H54 (cell line): ENCODE data around the gene FCHSD2.
"Not testable (repeated sequence)": the region's sequence is repeated elsewhere in the genome, so short reads cannot be mapped to it uniquely, and the experiment has no call there.

Experiments
- DNase-seq: peaks from one replicate; pipeline ENCODE4 v3.0.0; 2011; ENCODE audit warnings: low spot score, mixed read lengths; ENCODE audit not compliant: insufficient read length
- FAIRE-seq: peaks from 3 replicates; lab custom pipeline; 2011; peaks lifted over from hg19 to GRCh38; lab: Jason Lieb, UNC
- POLR2A ChIP-seq: IDR thresholded peaks from 2 replicates; pipeline ENCODE4 v1.6.1; 2011; ENCODE audit warnings: low read depth, mild to moderate bottlenecking, low read length

The FCHSD2 gene

DNA sequence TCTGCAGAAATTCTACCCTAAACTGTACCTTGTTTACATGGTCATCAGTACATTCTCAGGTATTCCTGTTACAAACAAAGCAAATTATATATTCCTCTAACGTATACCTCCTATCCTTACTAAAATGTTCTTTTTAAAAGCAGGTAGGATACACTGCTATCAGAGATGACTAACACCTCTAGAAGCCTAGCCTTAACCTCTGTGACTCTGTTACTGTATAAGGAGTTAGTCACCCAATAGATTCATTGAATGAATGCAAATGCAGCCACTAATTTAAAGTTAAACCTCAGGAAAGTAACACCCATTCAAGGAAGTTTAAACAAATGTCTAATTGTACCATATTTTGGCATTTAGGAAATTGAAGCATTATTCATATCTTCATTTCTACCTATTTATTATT lies 82.2 kb downstream of the FCHSD2 start:
- FAIRE-seq (peak; percentile 11), DNase-seq (no peak)
- TF ChIP-seq POLR2A, result no peak

GRCh38 chr11:73058989-73059674 lies 83.0 kb downstream of the FCHSD2 start:
- FAIRE-seq (no peak), DNase-seq (no peak)
- TF ChIP-seq POLR2A, result no peak

GRCh38 chr11:73055655-73056354 lies 86.3 kb downstream of the FCHSD2 start:
- FAIRE-seq (peak; percentile 6), DNase-seq (no peak)
- no peak for TF ChIP-seq POLR2A

- TF ChIP-seq POLR2A, result no peak
- FAIRE-seq (no peak), DNase-seq (no peak)
Observed at GRCh38 chr11:73055002-73055401, 87.1 kb downstream of the FCHSD2 start.

- FAIRE-seq, result no peak
- TF ChIP-seq POLR2A, result no peak
- no peak for DNase-seq
Observed at GRCh38 chr11:73053964-73054363, 88.2 kb downstream of the FCHSD2 start.

- DNase-seq (no peak), FAIRE-seq (peak; percentile 70)
- TF ChIP-seq POLR2A, result no peak
Observed at GRCh38 chr11:73048446-73048845, 93.7 kb downstream of the FCHSD2 start.

GRCh38 chr11:73047773-73048371 lies 94.2 kb downstream of the FCHSD2 start:
- TF ChIP-seq POLR2A, result no peak
- DNase-seq (no peak), FAIRE-seq (no peak)

- FAIRE-seq (no peak), DNase-seq (no peak)
- TF ChIP-seq POLR2A, result no peak
Observed at GRCh38 chr11:73040046-73040445, 102.1 kb downstream of the FCHSD2 start.

- TF ChIP-seq POLR2A, result no peak
- no peak for FAIRE-seq
- no peak for DNase-seq
Observed at GRCh38 chr11:73034777-73035176, 107.3 kb downstream of the FCHSD2 start.

DNA sequence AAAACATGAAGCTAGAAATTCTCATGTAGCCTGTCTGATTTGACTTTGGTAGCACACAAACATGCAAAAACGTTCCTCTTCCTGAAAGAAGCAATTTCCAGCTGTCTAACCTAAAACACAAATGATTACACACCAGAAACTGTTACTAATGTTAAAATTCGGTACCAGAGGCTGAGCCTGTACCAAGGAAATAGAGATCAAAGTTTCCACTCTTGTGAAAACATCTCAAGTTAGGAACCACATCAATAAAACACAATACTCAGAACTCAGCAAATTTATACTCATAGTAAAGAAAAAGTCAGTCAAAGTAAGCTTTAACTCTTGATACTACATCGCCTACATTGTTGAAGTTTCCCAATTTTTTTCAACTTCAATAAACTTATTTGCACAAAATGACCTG lies 107.8 kb downstream of the FCHSD2 start:
- no peak for DNase-seq
- FAIRE-seq, result no peak
- no peak for TF ChIP-seq POLR2A

DNA sequence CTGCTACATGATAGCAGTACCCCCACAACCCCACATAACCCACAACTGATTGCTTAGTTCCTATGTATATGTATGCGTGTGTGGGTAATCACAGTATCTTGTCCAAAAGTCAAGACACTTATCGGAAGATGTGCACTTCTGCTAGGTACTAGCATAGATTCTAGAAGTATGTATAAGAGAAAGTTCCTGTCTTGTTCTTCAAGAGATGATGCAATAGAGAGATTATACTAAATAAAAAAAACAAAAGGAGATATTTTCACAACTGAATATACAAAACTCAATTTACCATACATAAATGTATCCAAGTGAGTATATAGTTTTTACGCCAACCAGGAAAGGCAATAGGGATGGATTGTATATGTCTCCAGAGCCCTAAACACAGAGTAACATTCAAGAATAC lies 112.0 kb downstream of the FCHSD2 start:
- DNase-seq, result no peak
- no peak for TF ChIP-seq POLR2A
- FAIRE-seq, result no peak

DNA sequence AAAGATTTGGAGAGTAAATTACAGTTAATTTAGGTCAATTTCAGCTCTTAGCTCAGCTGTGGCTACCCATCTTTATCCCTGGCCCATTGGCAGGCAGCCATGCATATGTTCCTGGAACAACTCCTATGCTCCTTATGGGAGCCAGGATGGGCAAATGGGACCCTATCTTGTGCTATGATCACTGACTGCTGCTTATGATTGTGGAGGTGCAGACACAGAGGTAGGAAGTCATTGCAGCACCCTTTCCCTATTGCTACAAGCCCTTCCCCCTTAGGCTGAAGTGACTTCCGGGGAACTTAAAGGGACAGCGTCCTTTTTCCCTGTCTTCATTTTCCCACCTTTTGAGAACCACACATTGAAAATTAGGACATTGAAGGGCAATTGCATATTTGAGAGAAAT lies 112.7 kb downstream of the FCHSD2 start:
- no peak for TF ChIP-seq POLR2A
- DNase-seq, result no peak
- FAIRE-seq, result no peak

- TF ChIP-seq POLR2A, result no peak
- DNase-seq, result no peak
- FAIRE-seq, result no peak
Observed at GRCh38 chr11:73028611-73029010, 113.5 kb downstream of the FCHSD2 start.

DNA sequence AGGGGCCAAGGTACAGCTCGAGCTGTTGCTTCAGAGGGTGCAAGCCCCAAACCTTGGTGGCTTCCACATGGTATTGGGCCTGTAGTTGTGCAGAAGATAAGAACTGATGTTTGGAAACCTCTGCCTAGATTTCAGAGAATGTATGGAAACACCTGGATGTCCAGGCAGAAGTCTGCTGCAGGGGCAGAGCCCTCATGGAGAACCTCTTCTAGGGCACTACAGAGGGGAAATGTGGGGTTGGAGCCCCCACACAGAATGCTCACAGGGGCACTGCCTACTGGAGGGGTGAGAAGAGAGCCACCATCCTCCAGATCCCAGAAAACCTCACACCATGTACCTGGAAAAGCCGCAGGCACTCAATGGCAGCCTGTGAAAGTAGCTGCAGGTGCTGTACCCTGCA lies 114.3 kb downstream of the FCHSD2 start:
- FAIRE-seq, DNase-seq: not testable (repeated sequence)
